Erythroblast (primary cell): ENCODE results near the gene CLDN1.

ENCODE experiments used
- GATA1 ChIP-seq: IDR thresholded peaks from 2 replicates; pipeline ENCODE4 v1.6.1; 2011; ENCODE audit warnings: low read depth, mild to moderate bottlenecking, control low read depth, low read length, moderate library complexity
- POLR2A ChIP-seq: IDR thresholded peaks from 2 replicates; pipeline ENCODE4 v1.6.1; 2011; ENCODE audit warnings: mild to moderate bottlenecking, low read length

GRCh38 chr3:190362258-190362657 is 40.0 kb upstream of the CLDN1 start:
- TF ChIP-seq POLR2A (no peak), GATA1 (no peak)
